GM18520 (cell line): Measurements from ENCODE around the gene MB21D2.

Source experiments
- ATAC-seq: cut with Tn5 transposase; IDR thresholded peaks from one replicate; pipeline ENCODE4 v1.9.1; 2021; ENCODE audit not compliant: unreplicated experiment

MB21D2 gene

DNA sequence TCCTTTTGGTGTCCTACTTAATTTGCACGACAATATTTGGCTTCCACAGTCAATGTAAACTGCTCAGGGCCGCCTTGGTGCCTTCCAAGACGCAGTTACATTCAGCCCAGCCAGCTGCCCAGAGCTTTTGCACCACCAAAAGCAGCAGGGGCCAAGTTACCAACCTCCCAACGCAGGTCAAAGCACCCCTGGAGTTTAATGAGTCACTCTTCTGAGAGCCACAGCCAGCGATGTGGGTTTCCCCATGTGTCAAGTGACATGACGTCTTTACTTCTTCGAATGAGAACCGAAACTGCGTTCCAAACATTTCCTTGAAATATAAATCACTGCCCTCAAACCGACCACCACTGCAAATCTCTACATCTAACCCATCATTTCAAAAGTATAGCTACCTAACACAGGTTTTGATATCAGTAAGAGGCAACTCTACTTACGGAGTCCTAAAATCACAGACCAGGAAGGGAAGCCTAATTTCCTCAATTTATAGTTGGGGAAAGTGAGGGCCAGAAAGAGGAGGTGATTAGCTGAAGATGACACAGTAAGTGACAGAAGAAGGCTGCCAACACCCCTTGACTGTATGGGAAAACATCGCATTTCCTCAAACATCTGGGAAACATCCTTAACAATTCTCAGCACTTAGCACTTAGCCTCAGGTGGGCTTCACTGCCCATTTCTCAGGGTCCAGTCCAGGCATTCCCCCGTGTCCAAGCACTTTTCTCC is 24.5 kb downstream of the MB21D2 start:
- peak; percentile 95 for ATAC-seq

- ATAC-seq = no peak
These were observed 27.0 kb downstream of the MB21D2 start for GRCh38 chr3:192890347-192891335.

GRCh38 chr3:192889679-192890078 is 28.0 kb downstream of the MB21D2 start:
- ATAC-seq = no peak

DNA sequence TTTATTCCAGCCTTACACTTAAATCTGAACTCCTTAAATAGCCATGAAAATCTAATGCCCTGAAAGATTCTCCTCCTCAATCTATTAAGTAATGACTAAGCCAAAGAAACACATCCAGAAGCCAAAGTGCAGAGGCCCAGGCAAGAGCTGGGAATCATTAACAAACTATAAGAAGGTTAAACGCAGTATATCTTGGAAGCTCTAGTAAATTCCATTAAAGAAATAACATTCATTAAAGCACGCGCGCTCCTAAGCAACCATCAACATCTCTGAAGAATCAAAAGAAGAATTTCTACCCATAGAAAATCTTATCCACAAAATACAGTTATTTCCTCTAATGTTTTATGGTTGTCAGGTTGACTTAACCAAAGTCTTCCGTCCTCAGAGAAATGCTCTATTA is 29.5 kb downstream of the MB21D2 start:
- ATAC-seq = no peak

GRCh38 chr3:192887701-192888100 is 30.0 kb downstream of the MB21D2 start:
- ATAC-seq = no peak

DNA sequence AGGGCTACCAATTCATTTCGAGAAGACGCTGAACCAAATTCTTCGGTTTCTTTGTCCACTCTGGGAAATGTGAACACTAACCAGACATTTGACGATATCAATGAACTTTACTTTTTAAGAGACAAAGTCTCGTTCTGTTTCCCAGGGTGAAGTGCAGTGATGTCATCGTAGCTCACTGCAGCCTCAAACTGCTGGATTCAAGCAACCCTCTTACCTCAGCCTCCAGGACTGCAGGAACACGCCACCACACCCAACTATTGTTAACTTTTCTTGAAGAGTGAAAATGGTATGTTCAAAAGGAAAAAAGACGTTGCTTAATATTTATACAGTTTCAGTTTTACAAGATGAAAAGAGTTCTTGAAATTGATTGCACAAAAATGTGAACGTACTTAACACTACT is 30.6 kb downstream of the MB21D2 start:
- no peak for ATAC-seq

DNA sequence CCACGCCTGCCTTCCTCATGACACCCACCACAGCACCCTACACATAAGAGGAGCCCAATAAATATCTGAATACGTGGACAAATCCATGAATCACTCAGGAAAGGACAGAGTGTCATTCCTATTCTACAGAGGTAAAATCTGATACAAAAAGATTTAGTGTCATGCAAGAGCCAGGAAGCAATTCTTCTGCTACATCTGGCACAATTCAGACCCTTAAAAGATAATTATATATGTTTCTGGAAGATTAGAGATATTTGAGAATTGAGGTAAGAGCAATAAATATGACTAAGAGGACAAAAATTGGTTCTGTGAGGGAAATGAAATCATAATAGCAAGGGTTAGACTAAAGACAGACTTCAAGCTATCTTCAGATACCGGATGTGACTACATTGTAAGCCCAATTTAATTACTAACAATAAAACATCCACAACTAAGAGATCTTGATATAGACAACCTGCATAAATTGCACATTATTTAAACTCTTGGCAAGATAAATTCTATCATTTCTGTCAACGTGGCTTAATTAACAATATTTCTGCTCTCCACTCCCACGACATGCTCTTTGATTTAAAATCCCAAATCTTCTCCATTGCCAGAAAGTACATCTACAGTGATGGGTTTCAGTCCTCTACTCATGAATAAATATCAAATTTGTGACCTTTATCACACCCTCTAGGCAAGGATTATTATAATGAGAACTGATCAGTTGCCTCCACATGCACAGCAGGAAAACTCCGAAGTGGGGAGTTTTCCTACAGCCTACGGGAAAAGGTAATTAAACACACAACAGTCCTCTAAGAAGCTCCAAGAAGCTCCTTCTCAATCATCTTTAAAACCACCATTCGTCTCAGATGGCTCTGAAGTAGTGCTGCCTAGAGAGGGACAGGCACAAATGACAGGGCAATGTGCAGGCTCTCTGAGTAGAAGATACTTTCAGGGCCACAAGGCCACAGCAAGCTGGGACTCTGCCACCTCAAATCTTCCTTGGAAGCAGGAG is 32.6 kb downstream of the MB21D2 start:
- ATAC-seq = no peak

GRCh38 chr3:192883512-192883911 is 34.1 kb downstream of the MB21D2 start:
- no peak for ATAC-seq

- no peak for ATAC-seq
These were observed 36.4 kb downstream of the MB21D2 start for GRCh38 chr3:192881159-192881786.

DNA sequence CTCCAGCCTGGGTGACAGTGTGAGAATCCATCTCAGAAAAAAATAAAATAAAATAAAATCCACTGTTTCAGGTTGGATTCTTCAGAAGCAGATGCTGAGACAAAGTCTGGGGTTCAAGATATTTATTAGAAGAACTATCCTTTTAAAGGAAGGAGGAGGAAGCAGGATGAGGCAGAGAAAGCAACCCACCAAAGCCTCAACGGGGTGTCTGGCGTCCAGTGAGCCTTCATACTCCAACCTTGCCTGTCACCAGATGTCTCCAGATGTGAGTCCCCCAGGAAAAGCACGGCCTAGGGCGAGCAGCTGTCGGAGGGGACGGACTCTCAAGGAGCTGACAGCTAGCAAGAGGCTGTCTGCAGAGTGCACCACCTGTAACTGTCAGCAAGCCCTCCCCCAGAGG is 37.3 kb downstream of the MB21D2 start:
- no peak for ATAC-seq

- no peak for ATAC-seq
These were observed 38.2 kb downstream of the MB21D2 start for GRCh38 chr3:192879346-192880031.

DNA sequence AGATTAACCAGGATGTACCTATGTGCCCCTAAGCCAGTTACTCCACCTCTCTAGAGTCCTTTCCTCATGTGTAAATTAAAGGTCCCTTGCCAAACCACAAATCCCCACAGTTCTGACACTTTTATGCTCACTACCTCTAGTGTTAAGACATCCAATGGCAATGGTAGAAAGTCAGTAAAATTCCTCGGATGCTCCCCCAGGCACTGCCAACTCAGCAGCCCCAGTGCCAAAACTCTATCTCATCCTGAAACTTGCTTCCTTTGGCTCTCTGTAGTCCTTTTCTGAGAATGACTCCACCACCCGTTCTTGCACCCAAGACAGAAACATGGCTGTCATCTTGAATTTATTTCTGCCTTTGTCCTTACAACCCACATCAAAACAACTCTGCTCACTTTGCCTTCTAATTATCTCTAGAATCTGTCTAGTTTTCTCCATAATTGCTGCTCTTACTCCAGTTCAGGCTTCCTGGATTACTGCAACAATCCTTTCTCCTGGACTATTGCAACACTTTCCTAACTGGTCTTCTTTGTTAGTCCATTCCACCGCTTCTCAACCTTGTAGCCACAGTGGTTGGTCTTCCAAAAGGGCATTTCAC is 41.6 kb downstream of the MB21D2 start:
- ATAC-seq = no peak

- no peak for ATAC-seq
These were observed 46.8 kb downstream of the MB21D2 start for GRCh38 chr3:192870822-192871221.

DNA sequence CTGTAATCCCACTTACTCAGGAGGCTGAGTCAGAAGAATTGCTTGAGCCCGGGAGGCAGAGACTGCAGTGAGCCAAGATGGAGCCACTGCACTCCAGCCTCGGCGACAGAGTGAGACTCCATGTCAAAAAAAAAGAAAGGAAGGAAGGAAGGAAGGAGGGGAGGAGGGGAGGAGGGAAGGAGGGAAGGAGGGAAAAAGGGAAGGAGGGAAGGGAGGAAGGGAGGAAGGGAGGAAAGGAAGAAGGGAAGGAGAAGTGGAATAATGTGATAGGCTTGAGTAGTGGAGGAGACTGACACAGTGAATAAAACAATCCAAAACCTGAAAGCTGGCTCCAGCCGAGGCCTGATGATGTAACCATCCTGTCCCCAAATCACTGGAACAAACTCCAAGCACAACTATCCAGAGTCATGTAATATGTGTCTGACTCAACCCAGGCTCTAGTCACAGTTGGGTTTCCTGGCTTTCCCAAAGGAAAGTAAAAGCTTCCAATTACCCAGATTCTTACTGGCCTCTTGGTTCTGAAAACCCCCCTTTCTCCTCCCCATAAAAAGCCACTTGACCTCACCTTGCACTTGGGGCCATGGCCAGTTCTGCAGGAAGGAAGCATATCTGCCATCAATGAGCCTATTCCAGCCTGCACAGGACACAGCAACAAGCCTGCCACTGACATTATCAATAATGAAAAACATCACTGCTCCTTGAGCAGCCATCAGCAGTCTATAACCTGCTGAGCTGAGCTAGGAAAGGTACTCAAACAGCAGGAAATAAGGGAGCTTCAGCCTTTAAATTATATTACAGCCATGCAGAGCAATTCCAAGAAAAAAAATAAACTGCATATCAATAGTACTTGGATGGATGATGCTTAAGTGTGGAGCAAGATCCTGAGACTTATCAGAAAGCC is 48.3 kb downstream of the MB21D2 start:
- no peak for ATAC-seq

DNA sequence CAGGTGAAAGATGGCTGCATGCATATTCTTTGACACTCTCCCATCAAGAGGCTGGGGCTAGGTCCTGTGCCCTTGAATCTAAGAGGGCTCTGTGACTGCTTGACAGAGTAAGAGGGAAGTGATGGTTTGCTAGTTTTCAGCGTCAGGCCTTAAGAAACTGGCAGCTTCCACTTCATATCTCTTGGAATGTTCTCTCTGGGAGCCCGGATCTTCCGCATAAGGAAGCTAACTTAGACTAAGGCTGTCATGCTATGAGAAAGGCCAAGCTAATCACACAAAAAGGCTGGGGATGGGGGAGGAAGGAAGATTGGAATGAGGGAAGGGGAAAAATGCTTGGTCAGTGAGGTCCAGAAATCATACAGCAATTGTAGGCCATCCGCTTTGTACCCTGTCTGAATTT is 50.0 kb downstream of the MB21D2 start:
- no peak for ATAC-seq

- no peak for ATAC-seq
These were observed 50.9 kb downstream of the MB21D2 start for GRCh38 chr3:192866804-192867203.

- peak; percentile 70 for ATAC-seq
These were observed 52.7 kb downstream of the MB21D2 start for GRCh38 chr3:192864941-192865340.

- ATAC-seq = no peak
These were observed 54.6 kb downstream of the MB21D2 start for GRCh38 chr3:192863091-192863420.
